HPDE6-E6E7 (cell line): Measurements from ENCODE around the gene C4orf50.
"Not testable (repeated sequence)": the region's sequence is repeated elsewhere in the genome, so short reads cannot be mapped to it uniquely, and the experiment has no call there.

Experiments
- DNase-seq: peaks from one replicate; pipeline ENCODE4 v3.0.0; 2011; ENCODE audit warnings: missing footprints; ENCODE audit errors: extremely low spot score

C4orf50 gene

DNA sequence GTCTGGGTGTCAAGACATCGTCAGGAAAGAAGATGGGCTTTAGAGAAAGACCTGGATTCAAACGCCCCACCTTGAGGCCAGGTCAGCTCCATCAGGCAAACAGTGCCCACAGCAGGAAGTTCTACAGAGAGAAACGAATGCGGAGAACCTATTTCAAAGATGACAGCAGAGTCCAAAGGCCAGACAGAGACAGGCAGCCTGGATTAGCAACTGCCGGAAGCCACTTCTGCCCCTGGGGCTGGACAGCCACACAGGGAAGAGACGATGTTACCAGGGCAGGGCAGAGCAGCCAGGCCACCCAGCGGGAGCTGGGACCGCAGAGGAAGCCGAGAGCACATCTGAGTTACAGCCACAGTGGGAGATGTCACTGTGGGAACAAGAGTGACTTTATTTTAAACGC lies 1.2 kb downstream of the C4orf50 start:
- no peak for DNase-seq

GRCh38 chr4:6013564-6013963 lies 4.7 kb downstream of the C4orf50 start:
- no peak for DNase-seq

- DNase-seq: no peak
Observed at GRCh38 chr4:6012200-6012599, 6.0 kb downstream of the C4orf50 start.

GRCh38 chr4:6011686-6012085 lies 6.5 kb downstream of the C4orf50 start:
- no peak for DNase-seq

DNA sequence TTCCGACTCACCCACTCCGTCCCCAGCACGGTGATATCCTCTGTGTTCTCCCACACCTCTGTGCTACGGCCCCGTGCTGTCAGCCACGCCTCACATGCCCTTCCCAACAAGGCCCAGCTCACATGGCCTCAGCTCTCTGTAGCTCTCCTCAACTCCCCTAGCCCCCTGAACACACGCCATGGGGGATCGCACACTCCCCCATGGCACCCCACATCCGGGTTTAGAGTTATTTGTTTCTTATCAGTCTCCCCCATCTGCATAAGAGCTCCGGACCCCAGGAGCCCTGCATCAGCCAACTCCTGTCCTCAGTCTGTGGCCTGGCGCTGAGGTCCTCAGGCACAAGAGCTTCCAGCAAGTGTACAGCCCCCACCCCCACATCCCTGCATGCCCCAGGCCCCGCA lies 7.0 kb downstream of the C4orf50 start:
- DNase-seq: no peak

DNA sequence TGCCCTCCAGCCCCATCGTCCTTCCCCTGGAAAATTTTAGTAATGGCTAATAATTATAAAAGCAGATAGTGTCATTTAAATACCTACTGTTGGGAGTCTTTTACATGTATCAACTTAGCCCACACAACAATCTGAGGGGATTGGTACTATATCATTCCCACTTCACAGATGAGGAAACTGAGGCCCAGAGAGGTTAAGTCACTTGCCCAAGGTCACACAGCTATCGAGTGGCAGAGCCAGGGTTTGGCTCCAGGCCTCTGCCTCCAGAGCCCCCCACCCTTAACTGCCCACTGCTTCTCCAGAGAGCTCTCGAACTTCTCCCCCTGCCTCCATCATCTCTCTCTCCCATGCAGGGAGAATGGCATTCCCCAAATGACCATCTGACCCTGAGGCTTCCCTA lies 7.4 kb downstream of the C4orf50 start:
- DNase-seq: no peak

DNA sequence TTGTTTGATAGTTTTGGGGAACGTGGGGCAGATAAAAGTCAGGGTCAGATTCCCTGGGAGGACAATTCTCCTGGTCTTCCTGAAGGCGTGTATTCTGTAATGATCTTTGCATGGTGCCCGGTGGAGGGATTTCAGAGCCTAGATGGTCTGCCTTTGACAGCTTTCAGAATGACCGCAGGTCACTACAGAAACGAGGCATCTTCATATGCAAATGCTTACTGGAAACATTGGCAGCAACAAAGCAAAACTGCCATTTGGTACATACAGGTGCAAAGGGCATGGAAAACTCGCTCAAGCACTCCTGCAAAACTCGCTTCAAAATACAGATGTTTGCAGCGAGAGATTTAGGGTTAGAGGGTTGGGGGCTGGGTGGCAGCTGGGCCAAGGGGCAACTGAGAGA lies 8.8 kb downstream of the C4orf50 start:
- no peak for DNase-seq

GRCh38 chr4:6008766-6009385 lies 9.4 kb downstream of the C4orf50 start:
- no peak for DNase-seq

- no peak for DNase-seq
Observed at GRCh38 chr4:6008092-6008551, 10.1 kb downstream of the C4orf50 start.

DNA sequence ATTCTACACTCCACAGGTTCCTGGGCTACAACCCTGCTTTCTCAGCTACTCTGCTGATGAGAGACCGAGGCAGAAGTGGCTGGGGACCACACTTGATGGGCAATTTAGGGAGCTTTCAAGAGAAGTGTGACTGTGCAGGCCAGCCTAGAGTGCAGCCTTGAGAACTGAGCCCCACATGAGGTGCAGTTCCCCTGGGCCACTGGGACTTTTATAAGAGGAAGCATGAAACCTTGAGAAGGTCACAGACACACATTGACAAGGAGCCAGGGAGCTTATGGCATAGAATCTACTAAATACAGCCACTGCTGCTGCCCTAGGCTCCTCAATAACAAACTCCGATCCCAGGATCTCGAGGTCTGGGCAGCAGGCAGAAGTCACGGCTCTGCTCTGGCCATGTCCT lies 13.1 kb downstream of the C4orf50 start:
- DNase-seq: no peak

GRCh38 chr4:6003485-6003884 lies 14.7 kb downstream of the C4orf50 start:
- DNase-seq: not testable (repeated sequence)

GRCh38 chr4:6002926-6003325 lies 15.3 kb downstream of the C4orf50 start:
- DNase-seq: no peak

- DNase-seq: no peak
Observed at GRCh38 chr4:6002492-6002833, 15.8 kb downstream of the C4orf50 start.

GRCh38 chr4:6001680-6002491 lies 16.3 kb downstream of the C4orf50 start:
- no peak for DNase-seq

- no peak for DNase-seq
Observed at GRCh38 chr4:5999830-6000365, 18.3 kb downstream of the C4orf50 start.

GRCh38 chr4:5999356-5999755 lies 18.9 kb downstream of the C4orf50 start:
- no peak for DNase-seq

- DNase-seq: peak; percentile 45
Observed at GRCh38 chr4:5998333-5998936, 19.8 kb downstream of the C4orf50 start.

GRCh38 chr4:5996641-5997040 lies 21.6 kb downstream of the C4orf50 start:
- no peak for DNase-seq

DNA sequence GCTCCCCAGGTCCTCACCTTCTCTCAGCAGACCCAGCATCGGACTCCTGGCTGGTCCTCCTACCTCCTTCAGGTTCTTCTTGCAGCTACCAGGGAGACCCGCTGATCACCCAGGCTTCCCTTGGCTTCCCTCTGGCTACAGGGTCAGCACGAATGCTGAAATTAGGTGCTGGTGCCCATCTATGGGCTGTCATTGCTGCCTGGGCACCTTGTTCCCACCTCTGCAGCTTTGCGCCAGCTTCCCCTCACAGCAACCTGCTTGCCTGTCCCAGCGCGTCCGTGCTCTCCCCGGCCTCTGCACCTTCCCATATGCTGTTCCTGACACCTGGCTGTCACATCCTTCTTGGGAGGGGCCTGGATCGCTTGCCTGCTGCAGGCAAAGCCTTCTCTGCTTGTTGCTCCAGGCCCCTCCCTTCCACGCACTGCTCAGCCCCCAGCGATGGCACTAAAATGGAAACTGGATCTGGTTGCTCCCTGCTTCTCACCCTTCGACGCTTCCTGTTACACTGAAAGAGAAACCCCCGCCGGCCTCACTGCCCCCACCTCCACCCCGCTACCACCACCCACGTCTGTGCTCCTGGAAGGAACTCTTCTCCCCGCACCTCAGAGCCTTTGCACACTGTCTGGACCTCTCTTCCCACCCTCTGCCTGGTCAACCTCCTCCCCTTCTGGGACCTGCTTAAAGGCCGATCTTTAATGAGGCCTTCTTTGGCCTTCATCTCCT lies 22.2 kb downstream of the C4orf50 start:
- DNase-seq: no peak

- DNase-seq: no peak
Observed at GRCh38 chr4:5993876-5994811, 24.1 kb downstream of the C4orf50 start.

DNA sequence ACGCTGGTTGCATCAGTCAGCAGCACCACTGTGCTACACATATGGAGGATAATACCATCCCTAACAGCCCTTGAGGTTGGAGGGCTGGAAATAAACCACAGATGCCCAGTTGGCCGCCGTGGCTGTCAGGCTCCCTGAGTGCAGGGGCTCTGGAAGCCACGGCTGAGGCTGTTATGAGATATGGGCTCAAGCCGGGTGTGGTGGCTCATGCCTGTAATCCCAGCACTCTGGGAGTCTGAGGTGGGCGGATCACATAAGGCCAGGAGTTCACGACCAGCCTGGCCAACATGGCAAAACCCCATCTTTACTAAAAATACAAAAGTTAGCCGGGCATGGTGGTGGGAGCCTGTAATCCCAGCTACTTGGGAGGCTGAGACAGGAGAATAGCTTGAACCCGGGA lies 24.9 kb downstream of the C4orf50 start:
- DNase-seq: not testable (repeated sequence)
